Measurements from ENCODE around the gene DCHS2. TPM values are rescaled to one million over a fixed set of nuclear protein-coding genes. Genes with fewer than 3 reads are reported as not detected.

DCHS2 gene
- total RNA-seq, 1 experiment from 2014 or later = 0.02 TPM

DNA sequence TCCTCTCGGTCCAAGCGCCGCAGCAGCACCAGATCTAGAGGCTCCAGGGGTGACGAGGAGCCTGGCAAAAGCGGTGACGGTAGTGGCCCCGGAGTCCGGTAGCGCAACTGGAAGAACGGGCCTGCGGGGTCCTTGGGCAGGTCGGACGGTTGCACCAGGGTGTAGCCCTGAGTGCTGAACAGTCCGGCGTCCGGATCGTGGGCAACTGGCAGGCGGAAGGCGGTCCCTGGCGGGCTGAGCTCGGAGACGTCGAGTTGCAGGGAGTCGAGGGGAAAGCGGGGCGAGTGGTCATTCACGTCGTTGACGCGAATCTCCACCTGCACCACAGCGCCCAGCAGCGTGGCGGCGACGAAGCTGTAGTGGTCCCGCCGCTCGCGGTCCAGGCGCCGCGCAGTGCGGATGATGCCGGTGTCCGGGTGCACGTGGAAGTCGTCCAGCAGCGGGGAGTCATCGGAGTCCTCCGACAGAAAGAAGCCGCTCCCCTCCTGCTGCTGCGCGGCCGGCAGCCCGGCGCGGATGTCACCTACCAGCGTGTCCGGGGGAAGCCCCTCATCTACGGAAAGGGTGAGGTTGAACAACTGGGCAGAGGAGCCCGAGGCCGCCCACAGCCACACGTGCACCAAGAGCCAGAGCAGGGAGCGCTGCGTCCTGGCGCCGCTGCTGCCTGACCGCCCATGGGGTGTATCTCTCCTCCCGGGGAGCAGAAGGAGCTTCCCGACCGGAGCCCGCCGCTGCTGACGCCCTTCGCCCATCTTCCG is 837 bp downstream of the DCHS2 start:
- Histone ChIP-seq H3K4me3 (no peak overlapping the region), H3K9me2 (ENCODE audit: insufficient read depth) (no peaks in the 10 kb centered on the region), H3K27me3 (ENCODE audit: insufficient read depth, low read depth) (no peaks in the 10 kb centered on the region), H3K4me2 (no peak overlapping the region), H3F3A (ENCODE audit: insufficient read depth, low read depth) (no peaks in the 10 kb centered on the region), H3K27ac (no peak overlapping the region), H4K20me1 (ENCODE audit: insufficient read depth) (no peaks in the 10 kb centered on the region), H3K79me2 (ENCODE audit: low read depth) (no peaks in the 10 kb centered on the region), H3K36me3 (ENCODE audit: low read depth) (no peaks in the 10 kb centered on the region), H3K4me1 (replicated peaks; ENCODE audit: insufficient read depth) (no peaks in the 10 kb centered on the region), H3K9me3 (ENCODE audit: insufficient read depth, low read depth) (no peaks in the 10 kb centered on the region), H2AFZ (no peak overlapping the region)
- TF ChIP-seq, protein P1, sequence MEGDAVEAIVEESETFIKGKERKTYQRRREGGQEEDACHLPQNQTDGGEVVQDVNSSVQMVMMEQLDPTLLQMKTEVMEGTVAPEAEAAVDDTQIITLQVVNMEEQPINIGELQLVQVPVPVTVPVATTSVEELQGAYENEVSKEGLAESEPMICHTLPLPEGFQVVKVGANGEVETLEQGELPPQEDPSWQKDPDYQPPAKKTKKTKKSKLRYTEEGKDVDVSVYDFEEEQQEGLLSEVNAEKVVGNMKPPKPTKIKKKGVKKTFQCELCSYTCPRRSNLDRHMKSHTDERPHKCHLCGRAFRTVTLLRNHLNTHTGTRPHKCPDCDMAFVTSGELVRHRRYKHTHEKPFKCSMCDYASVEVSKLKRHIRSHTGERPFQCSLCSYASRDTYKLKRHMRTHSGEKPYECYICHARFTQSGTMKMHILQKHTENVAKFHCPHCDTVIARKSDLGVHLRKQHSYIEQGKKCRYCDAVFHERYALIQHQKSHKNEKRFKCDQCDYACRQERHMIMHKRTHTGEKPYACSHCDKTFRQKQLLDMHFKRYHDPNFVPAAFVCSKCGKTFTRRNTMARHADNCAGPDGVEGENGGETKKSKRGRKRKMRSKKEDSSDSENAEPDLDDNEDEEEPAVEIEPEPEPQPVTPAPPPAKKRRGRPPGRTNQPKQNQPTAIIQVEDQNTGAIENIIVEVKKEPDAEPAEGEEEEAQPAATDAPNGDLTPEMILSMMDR (conservative IDR thresholded peaks at IDR 0.05) = no peak
- no peak for TF ChIP-seq EZH2 (IDR thresholded peaks at IDR 0.05; ENCODE audit: low read depth)
- DNase-seq = no peak
- ChIA-PET POLR2A (ENCODE audit: unreplicated experiment) (no interaction called here), CTCF (no interaction called here)
- BruUV-seq (replicated peaks) = no TSS peak
- intact Hi-C loops (cut with micrococcal nuclease; ENCODE audit: unreplicated experiment) = no loop called here

GRCh38 chr4:154490234-154490582 is 1.4 kb downstream of the DCHS2 start:
- no peaks in the 10 kb centered on the region for H3K9me2 ChIP-seq (ENCODE audit: insufficient read depth)
- no peak overlapping the region for H3K27ac ChIP-seq
- no peak overlapping the region for H3K4me3 ChIP-seq
- CTCF ChIA-PET = no interaction called here
- no peak overlapping the region for H3K4me2 ChIP-seq
- no peaks in the 10 kb centered on the region for H3K27me3 ChIP-seq (ENCODE audit: insufficient read depth, low read depth)
- H4K20me1 ChIP-seq (ENCODE audit: insufficient read depth) = no peaks in the 10 kb centered on the region
- POLR2A ChIA-PET (ENCODE audit: unreplicated experiment) = no interaction called here
- no peak for DNase-seq
- TF ChIP-seq, protein P1 (conservative IDR thresholded peaks at IDR 0.05) = no peak
- no peak for TF ChIP-seq EZH2 (IDR thresholded peaks at IDR 0.05; ENCODE audit: low read depth)
- intact Hi-C loops (cut with micrococcal nuclease; ENCODE audit: unreplicated experiment) = no loop called here
- no peak overlapping the region for H2AFZ ChIP-seq
- no peaks in the 10 kb centered on the region for H3F3A ChIP-seq (ENCODE audit: insufficient read depth, low read depth)
- no peaks in the 10 kb centered on the region for H3K79me2 ChIP-seq (ENCODE audit: low read depth)
- no TSS peak for BruUV-seq (replicated peaks)
- no peaks in the 10 kb centered on the region for H3K4me1 ChIP-seq (replicated peaks; ENCODE audit: insufficient read depth)
- H3K36me3 ChIP-seq (ENCODE audit: low read depth) = no peaks in the 10 kb centered on the region
- H3K9me3 ChIP-seq (ENCODE audit: insufficient read depth, low read depth) = no peaks in the 10 kb centered on the region

GRCh38 chr4:154489558-154490233 is 1.9 kb downstream of the DCHS2 start:
- Histone ChIP-seq H3K9me3 (ENCODE audit: insufficient read depth, low read depth) (no peaks in the 10 kb centered on the region), H3K27me3 (ENCODE audit: insufficient read depth, low read depth) (no peaks in the 10 kb centered on the region), H3K4me3 (no peak overlapping the region), H4K20me1 (ENCODE audit: insufficient read depth) (no peaks in the 10 kb centered on the region), H3K4me2 (no peak overlapping the region), H3K27ac (no peak overlapping the region), H3K79me2 (ENCODE audit: low read depth) (no peaks in the 10 kb centered on the region), H3K4me1 (replicated peaks; ENCODE audit: insufficient read depth) (no peaks in the 10 kb centered on the region), H2AFZ (no peak overlapping the region), H3K36me3 (ENCODE audit: low read depth) (no peaks in the 10 kb centered on the region), H3F3A (ENCODE audit: insufficient read depth, low read depth) (no peaks in the 10 kb centered on the region), H3K9me2 (ENCODE audit: insufficient read depth) (no peaks in the 10 kb centered on the region)
- POLR2A ChIA-PET (ENCODE audit: unreplicated experiment) = no interaction called here
- CTCF ChIA-PET = no interaction called here
- DNase-seq = no peak
- intact Hi-C loops (cut with micrococcal nuclease; ENCODE audit: unreplicated experiment) = no loop called here
- BruUV-seq (replicated peaks) = no TSS peak
- TF ChIP-seq, protein P1 (conservative IDR thresholded peaks at IDR 0.05) = no peak
